SK-N-SH (cell line): ENCODE results near the gene ELAC1. TPM values are rescaled to one million over a fixed set of nuclear protein-coding genes. Genes with fewer than 3 reads are reported as not detected.

Experiments used
- CTCF ChIA-PET: fragments of 300-600, 350-600 bp; formaldehyde crosslinking; extraction: SDS; loops from one replicate; lab custom pipeline; 2021; lab: Yijun Ruan, JAX
- POLR2A ChIA-PET: fragments of 350-600 bp; sonication (Branson Sonifier 250); formaldehyde crosslinking; extraction: SDS; loops from one replicate; lab custom pipeline; 2020; ENCODE audit warnings: antibody characterized with exemption, inconsistent platforms; lab: Yijun Ruan, JAX
- DNase-seq: peaks from one replicate; pipeline ENCODE4 v3.0.0; 2012
- H2AFZ ChIP-seq: fragments of 200-600 bp; sonication (generic); 2 replicates; pipeline ENCODE4 v1.8.1; 2016; ENCODE audit warnings: antibody characterized with exemption, mild to moderate bottlenecking, low read depth
- H3F3A ChIP-seq: fragments of 200-600 bp; sonication (generic); replicated peaks from 2 replicates; pipeline ENCODE3; 2016; ENCODE audit warnings: antibody characterized with exemption, mild to moderate bottlenecking; ENCODE audit not compliant: insufficient read depth
- H3K27ac ChIP-seq, 2 experiments: fragments of 200-500 bp in 1 of 2; fragments of 200-600 bp in 1 of 2; sonication (Bioruptor generic) in 1 of 2; sonication (generic), shearing (Covaris generic) in 1 of 2; 2 replicates each; pipeline versions ENCODE4 v1.5.1 to v1.6.1; 2014 to 2016; ENCODE audit warnings: low read depth in 2 of 2, inconsistent platforms in 1 of 2, low read length in 1 of 2, mild to moderate bottlenecking in 1 of 2, mixed read lengths in 1 of 2
- H3K27me3 ChIP-seq: fragments of 200-600 bp; sonication (generic), shearing (Covaris generic); 2 replicates; pipeline ENCODE4 v1.6.1; 2016; ENCODE audit warnings: mixed run types; ENCODE audit not compliant: insufficient read depth
- H3K36me3 ChIP-seq, 2 experiments: fragments of 200-500 bp in 1 of 2; fragments of 200-600 bp in 1 of 2; sonication (Bioruptor generic) in 1 of 2; sonication (generic) in 1 of 2; replicated peaks in 1 of 2; 2 replicates each; pipeline versions ENCODE3 to v1.5.1; 2014 to 2016; ENCODE audit warnings: low read length in 1 of 2, mild to moderate bottlenecking in 1 of 2; ENCODE audit not compliant: insufficient read depth in 2 of 2, control insufficient read depth in 1 of 2
- H3K4me1 ChIP-seq, 2 experiments: fragments of 200-500 bp in 1 of 2; fragments of 200-600 bp in 1 of 2; sonication (Bioruptor generic) in 1 of 2; sonication (generic), shearing (Covaris generic) in 1 of 2; 2 replicates each; pipeline versions ENCODE4 v1.5.1 to v1.6.1; 2014 to 2016; ENCODE audit warnings: low read depth in 1 of 2, low read length in 1 of 2, mixed run types in 1 of 2; ENCODE audit not compliant: insufficient read depth in 2 of 2, control insufficient read depth in 1 of 2
- H3K4me2 ChIP-seq: fragments of 200-600 bp; sonication (generic), shearing (Covaris generic); 2 replicates; pipeline ENCODE4 v1.6.1; 2017; ENCODE audit warnings: mixed run types
- H3K4me3 ChIP-seq, 2 experiments: fragments of 200-500 bp in 1 of 2; fragments of 200-600 bp in 1 of 2; sonication (Bioruptor generic) in 1 of 2; sonication (generic), shearing (Covaris generic) in 1 of 2; 2 replicates each; pipeline versions ENCODE4 v1.5.1 to v1.8.1; 2014 to 2016; ENCODE audit warnings: low read depth in 2 of 2, inconsistent platforms in 1 of 2, low read length in 1 of 2, mild to moderate bottlenecking in 1 of 2, mixed read lengths in 1 of 2, moderate library complexity in 1 of 2
- H3K79me2 ChIP-seq: fragments of 200-600 bp; sonication (generic); 2 replicates; pipeline ENCODE4 v1.8.1; 2017; ENCODE audit warnings: mild to moderate bottlenecking; ENCODE audit not compliant: insufficient read depth
- H3K9ac ChIP-seq: fragments of 200-600 bp; sonication (generic); 2 replicates; pipeline ENCODE4 v1.6.1; 2017; ENCODE audit warnings: mixed run types
- H3K9me2 ChIP-seq: fragments of 200-600 bp; sonication (generic); 2 replicates; pipeline ENCODE4 v1.6.1; 2017; ENCODE audit warnings: mixed run types
- H3K9me3 ChIP-seq: fragments of 200-600 bp; sonication (generic); 2 replicates; pipeline ENCODE4 v1.6.1; 2017; ENCODE audit warnings: mixed run types, mild to moderate bottlenecking, moderate library complexity
- H4K20me1 ChIP-seq: fragments of 200-600 bp; sonication (generic); 2 replicates; pipeline ENCODE4 v1.6.1; 2017; ENCODE audit warnings: mild to moderate bottlenecking, mixed run types; ENCODE audit not compliant: insufficient read depth
- CHD2 ChIP-seq: fragments of 150-350 bp; IDR thresholded peaks from 2 replicates; pipeline ENCODE4 v1.6.1; 2018; ENCODE audit warnings: low read length; ENCODE audit not compliant: partially characterized antibody
- FOSL2 ChIP-seq: IDR thresholded peaks from 2 replicates; pipeline ENCODE4 v1.4.0; 2012; ENCODE audit warnings: low read depth, mild to moderate bottlenecking, moderate library complexity, borderline replicate concordance
- GABPA ChIP-seq: IDR thresholded peaks from 2 replicates; pipeline ENCODE4 v1.4.0; 2012; ENCODE audit warnings: low read depth, mild to moderate bottlenecking
- JUND ChIP-seq: IDR thresholded peaks from 2 replicates; pipeline ENCODE4 v1.4.0; 2012
- MEF2A ChIP-seq: IDR thresholded peaks from 2 replicates; pipeline ENCODE4 v1.4.0; 2012; ENCODE audit warnings: low read depth, borderline replicate concordance
- NRF1 ChIP-seq: IDR thresholded peaks from 2 replicates; pipeline ENCODE4 v1.6.1; 2012; ENCODE audit warnings: low read depth, mild to moderate bottlenecking, low read length
- POLR2AphosphoS5 ChIP-seq: IDR thresholded peaks from 2 replicates; pipeline ENCODE4 v1.6.1; 2012; ENCODE audit warnings: low read depth, low read length
- SMC3 ChIP-seq: IDR thresholded peaks from 2 replicates; pipeline ENCODE4 v1.6.1; 2012; ENCODE audit warnings: low read depth, low read length, improper control_type of control experiment
- YY1 ChIP-seq: IDR thresholded peaks from 2 replicates; pipeline ENCODE4 v1.4.0; 2012; ENCODE audit warnings: low read depth, mild to moderate bottlenecking
- WGBS: methylation state at CpG from one replicate; pipeline ENCODE4 v1.1.6; 2017; ENCODE audit warnings: low lambda C conversion rate; 5-methylcytosine and 5-hydroxymethylcytosine counted together
- polyA plus RNA-seq, 3 experiments: library from polyadenylated mRNA; depleted of rRNA; stranded (reverse); fragments of >200 nt; gene quantifications; 2 replicates each; pipeline ENCODE4 v1.2.3, GENCODE V29; 2012
- TF ChIP-seq, protein P1 (sequence below): IDR thresholded peaks from 2 replicates; pipeline ENCODE4 v1.4.0; 2012; ENCODE audit warnings: low read depth, borderline replicate concordance
- TF ChIP-seq, protein P2 (sequence below): IDR thresholded peaks from 2 replicates; pipeline ENCODE4 v1.6.1; 2012; ENCODE audit warnings: mild to moderate bottlenecking, low read depth, low read length, moderate library complexity

The ELAC1 gene
- polyA plus RNA-seq, 1 of the 3 experiments (the other 2 are of a cell fraction), result 10.8 TPM

DNA sequence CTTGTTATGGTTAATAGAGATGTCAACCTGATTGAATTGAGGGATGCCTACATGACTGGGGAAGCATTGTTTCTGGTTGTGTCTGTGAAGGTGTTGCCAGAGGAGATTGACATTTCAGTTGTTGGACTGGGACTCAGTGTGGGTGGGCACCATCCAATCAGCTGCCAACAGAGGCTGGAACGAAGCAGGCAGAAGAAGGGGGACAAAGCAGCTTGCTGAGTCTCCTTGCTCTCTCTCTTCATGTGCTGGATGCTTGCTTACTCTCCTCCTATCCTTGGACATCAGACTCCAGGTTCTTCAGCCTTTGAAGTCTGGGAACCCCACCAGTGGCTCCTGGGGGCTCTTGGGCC is 39.9 kb downstream of the ELAC1 start:
- Histone ChIP-seq H3K9ac (no peak overlapping the region), H3K27me3 (no peaks in the 10 kb centered on the region), H3K36me3 (no peaks in the 10 kb centered on the region), H3K27ac (no peak overlapping the region), H3F3A (no peaks in the 10 kb centered on the region), H4K20me1 (no peaks in the 10 kb centered on the region), H3K9me3 (no peaks in the 10 kb centered on the region), H3K79me2 (no peaks in the 10 kb centered on the region), H3K4me2 (no peak overlapping the region), H3K4me1 (no peaks in the 10 kb centered on the region), H3K4me3 (no peak overlapping the region), H3K9me2 (no peaks in the 10 kb centered on the region), H2AFZ (no peak overlapping the region)
- ChIA-PET POLR2A (no interaction called here), CTCF (no interaction called here)
- TF ChIP-seq POLR2AphosphoS5 (no peak), MEF2A (no peak), GABPA (no peak), JUND (no peak)
- TF ChIP-seq, protein P1, sequence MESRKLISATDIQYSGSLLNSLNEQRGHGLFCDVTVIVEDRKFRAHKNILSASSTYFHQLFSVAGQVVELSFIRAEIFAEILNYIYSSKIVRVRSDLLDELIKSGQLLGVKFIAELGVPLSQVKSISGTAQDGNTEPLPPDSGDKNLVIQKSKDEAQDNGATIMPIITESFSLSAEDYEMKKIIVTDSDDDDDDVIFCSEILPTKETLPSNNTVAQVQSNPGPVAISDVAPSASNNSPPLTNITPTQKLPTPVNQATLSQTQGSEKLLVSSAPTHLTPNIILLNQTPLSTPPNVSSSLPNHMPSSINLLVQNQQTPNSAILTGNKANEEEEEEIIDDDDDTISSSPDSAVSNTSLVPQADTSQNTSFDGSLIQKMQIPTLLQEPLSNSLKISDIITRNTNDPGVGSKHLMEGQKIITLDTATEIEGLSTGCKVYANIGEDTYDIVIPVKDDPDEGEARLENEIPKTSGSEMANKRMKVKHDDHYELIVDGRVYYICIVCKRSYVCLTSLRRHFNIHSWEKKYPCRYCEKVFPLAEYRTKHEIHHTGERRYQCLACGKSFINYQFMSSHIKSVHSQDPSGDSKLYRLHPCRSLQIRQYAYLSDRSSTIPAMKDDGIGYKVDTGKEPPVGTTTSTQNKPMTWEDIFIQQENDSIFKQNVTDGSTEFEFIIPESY, result no peak
- TF ChIP-seq, protein P2, sequence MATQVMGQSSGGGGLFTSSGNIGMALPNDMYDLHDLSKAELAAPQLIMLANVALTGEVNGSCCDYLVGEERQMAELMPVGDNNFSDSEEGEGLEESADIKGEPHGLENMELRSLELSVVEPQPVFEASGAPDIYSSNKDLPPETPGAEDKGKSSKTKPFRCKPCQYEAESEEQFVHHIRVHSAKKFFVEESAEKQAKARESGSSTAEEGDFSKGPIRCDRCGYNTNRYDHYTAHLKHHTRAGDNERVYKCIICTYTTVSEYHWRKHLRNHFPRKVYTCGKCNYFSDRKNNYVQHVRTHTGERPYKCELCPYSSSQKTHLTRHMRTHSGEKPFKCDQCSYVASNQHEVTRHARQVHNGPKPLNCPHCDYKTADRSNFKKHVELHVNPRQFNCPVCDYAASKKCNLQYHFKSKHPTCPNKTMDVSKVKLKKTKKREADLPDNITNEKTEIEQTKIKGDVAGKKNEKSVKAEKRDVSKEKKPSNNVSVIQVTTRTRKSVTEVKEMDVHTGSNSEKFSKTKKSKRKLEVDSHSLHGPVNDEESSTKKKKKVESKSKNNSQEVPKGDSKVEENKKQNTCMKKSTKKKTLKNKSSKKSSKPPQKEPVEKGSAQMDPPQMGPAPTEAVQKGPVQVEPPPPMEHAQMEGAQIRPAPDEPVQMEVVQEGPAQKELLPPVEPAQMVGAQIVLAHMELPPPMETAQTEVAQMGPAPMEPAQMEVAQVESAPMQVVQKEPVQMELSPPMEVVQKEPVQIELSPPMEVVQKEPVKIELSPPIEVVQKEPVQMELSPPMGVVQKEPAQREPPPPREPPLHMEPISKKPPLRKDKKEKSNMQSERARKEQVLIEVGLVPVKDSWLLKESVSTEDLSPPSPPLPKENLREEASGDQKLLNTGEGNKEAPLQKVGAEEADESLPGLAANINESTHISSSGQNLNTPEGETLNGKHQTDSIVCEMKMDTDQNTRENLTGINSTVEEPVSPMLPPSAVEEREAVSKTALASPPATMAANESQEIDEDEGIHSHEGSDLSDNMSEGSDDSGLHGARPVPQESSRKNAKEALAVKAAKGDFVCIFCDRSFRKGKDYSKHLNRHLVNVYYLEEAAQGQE, result no peak
- DNase-seq, result no peak
- 78% methylated on average over 1 of the region's 1 CpG for WGBS

DNA sequence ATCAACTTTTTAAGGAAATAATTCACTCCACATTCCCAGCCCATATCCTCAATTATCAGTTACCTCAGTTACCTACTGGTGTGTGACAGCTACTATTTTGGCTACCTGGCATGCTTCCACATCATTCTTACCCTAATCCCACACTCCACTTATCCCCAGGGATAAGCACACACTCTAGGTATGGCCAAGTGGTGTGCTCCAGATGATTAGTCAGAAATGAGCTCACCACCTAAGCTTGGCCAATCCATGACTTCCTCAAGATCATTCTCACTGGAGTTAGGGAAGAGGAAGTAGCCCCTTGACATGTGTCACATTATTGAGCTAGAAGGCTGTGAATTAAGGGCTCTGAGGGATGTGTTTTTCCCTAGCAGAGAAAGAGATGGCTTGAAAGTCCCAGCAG is 41.2 kb downstream of the ELAC1 start:
- Histone ChIP-seq H3K27ac (no peak overlapping the region), H3K79me2 (no peaks in the 10 kb centered on the region), H3K4me1 (no peaks in the 10 kb centered on the region), H3K27me3 (no peaks in the 10 kb centered on the region), H2AFZ (no peak overlapping the region), H3F3A (no peaks in the 10 kb centered on the region), H3K9me3 (no peaks in the 10 kb centered on the region), H3K4me2 (no peak overlapping the region), H3K4me3 (no peak overlapping the region), H4K20me1 (no peaks in the 10 kb centered on the region), H3K9ac (no peak overlapping the region), H3K9me2 (no peaks in the 10 kb centered on the region), H3K36me3 (no peaks in the 10 kb centered on the region)
- no peak for DNase-seq
- ChIA-PET POLR2A (interaction anchor here (0.9 kb wide), 1 partner anchor 41 kb away, joined by 3 read pairs; the partner anchor contains the start of gene ELAC1), CTCF (interaction anchor here (1.2 kb wide), 1 partner anchor 22 kb away, joined by 5 read pairs; the partner anchor contains the start of gene SMAD4)
- no peak for TF ChIP-seq SMC3
- TF ChIP-seq, protein P1, result no peak
- TF ChIP-seq FOSL2, result no peak
- TF ChIP-seq YY1, result no peak
- no peak for TF ChIP-seq CHD2
- no peak for TF ChIP-seq NRF1
